ENCODE measurements around the gene PTPN9. TPM values are rescaled to one million over a fixed set of nuclear protein-coding genes. Genes with fewer than 3 reads are reported as not detected.

Gene PTPN9
- total RNA-seq, 1 experiment from 2014 or later = 15.7 TPM

DNA sequence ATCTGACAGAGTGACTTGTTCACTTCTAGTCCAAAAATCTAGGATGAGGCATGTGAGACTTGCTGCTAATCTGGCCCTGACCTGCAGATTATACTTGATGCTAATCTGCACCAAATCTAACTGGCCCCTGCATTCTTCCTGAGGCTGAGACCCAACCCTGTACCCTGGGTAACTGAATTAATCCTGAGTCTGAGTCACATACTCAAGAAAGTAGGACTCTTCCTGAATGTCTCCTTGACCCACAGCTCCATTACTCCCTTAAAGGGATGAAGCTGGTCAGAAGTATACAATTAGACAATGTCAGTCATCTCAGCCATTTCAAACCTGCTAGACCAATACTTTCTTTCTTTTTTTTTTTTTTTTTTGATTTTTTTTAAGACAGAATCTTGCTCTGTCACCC is 25.5 kb downstream of the PTPN9 start:
- ChIA-PET CTCF (no interaction called here), POLR2A (ENCODE audit: unreplicated experiment) (no interaction called here)
- DNase-seq (no peak), ATAC-seq (no peak)
- Histone ChIP-seq H4K20me1 (ENCODE audit: low read length) (no peaks in the 10 kb centered on the region), H3K9ac (ENCODE audit: low read length) (no peak overlapping the region), H3K4me1 (ENCODE audit: insufficient read depth, low read length) (no peaks in the 10 kb centered on the region), H3K9me3 (ENCODE audit: low read length) (no peaks in the 10 kb centered on the region), H2AFZ (ENCODE audit: low read length) (no peak overlapping the region), H3K4me3 (ENCODE audit: low read length) (no peak overlapping the region), H3K9me2 (replicated peaks; ENCODE audit: low read length) (no peaks in the 10 kb centered on the region), H3K27ac (ENCODE audit: low read length) (no peak overlapping the region), H3F3A (ENCODE audit: low read length, unreplicated experiment) (no peaks in the 10 kb centered on the region), H3K4me2 (ENCODE audit: low read length) (no peak overlapping the region), H3K27me3 (ENCODE audit: low read length) (no peaks in the 10 kb centered on the region), H3K79me2 (ENCODE audit: low read length) (no peaks in the 10 kb centered on the region), H3K36me3 (ENCODE audit: low read depth, low read length) (no peaks in the 10 kb centered on the region)
- intact Hi-C loops (cut with micrococcal nuclease) = no loop called here
- no TSS peak for BruUV-seq (replicated peaks)
- TF ChIP-seq EZH2phosphoT487 (IDR thresholded peaks at IDR 0.05; ENCODE audit: borderline replicate concordance, low read length) (no peak), EZH2 (IDR thresholded peaks at IDR 0.05; ENCODE audit: low read length, unreplicated experiment) (no peak)
- TF ChIP-seq, protein P1, sequence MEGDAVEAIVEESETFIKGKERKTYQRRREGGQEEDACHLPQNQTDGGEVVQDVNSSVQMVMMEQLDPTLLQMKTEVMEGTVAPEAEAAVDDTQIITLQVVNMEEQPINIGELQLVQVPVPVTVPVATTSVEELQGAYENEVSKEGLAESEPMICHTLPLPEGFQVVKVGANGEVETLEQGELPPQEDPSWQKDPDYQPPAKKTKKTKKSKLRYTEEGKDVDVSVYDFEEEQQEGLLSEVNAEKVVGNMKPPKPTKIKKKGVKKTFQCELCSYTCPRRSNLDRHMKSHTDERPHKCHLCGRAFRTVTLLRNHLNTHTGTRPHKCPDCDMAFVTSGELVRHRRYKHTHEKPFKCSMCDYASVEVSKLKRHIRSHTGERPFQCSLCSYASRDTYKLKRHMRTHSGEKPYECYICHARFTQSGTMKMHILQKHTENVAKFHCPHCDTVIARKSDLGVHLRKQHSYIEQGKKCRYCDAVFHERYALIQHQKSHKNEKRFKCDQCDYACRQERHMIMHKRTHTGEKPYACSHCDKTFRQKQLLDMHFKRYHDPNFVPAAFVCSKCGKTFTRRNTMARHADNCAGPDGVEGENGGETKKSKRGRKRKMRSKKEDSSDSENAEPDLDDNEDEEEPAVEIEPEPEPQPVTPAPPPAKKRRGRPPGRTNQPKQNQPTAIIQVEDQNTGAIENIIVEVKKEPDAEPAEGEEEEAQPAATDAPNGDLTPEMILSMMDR (conservative IDR thresholded peaks at IDR 0.05; ENCODE audit: low read depth, low read length) = no peak

DNA sequence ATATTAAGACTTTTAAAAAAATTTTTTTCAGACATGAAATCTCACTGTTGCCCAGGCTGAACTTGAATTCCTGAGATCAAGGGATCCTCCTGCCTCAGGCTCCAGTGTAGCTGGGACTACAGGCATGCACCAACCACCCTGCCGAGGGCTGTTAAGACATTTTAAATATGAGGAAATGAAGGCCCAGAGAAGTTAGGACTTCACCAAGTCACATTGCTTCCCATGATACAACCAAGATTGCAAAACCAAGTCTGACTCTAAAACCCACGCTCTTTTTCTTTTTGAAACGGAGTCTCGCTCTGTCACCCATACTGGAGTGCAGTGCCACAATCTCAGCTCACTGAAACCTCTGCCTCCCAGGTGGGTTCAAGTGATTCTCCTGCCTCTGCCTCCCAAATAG is 28.0 kb downstream of the PTPN9 start:
- Histone ChIP-seq H3K79me2 (ENCODE audit: low read length) (no peaks in the 10 kb centered on the region), H3K9ac (ENCODE audit: low read length) (no peak overlapping the region), H3K27me3 (ENCODE audit: low read length) (no peaks in the 10 kb centered on the region), H3K4me3 (ENCODE audit: low read length) (no peak overlapping the region), H3F3A (ENCODE audit: low read length, unreplicated experiment) (no peaks in the 10 kb centered on the region), H3K4me2 (ENCODE audit: low read length) (no peak overlapping the region), H3K4me1 (ENCODE audit: insufficient read depth, low read length) (no peaks in the 10 kb centered on the region), H3K9me2 (replicated peaks; ENCODE audit: low read length) (no peaks in the 10 kb centered on the region), H2AFZ (ENCODE audit: low read length) (no peak overlapping the region), H3K36me3 (ENCODE audit: low read depth, low read length) (no peaks in the 10 kb centered on the region), H4K20me1 (ENCODE audit: low read length) (no peaks in the 10 kb centered on the region), H3K27ac (ENCODE audit: low read length) (no peak overlapping the region), H3K9me3 (ENCODE audit: low read length) (no peaks in the 10 kb centered on the region)
- ChIA-PET POLR2A (ENCODE audit: unreplicated experiment) (no interaction called here), CTCF (no interaction called here)
- TF ChIP-seq EZH2 (IDR thresholded peaks at IDR 0.05; ENCODE audit: low read length, unreplicated experiment) (no peak), EZH2phosphoT487 (IDR thresholded peaks at IDR 0.05; ENCODE audit: borderline replicate concordance, low read length) (no peak)
- TF ChIP-seq, protein P1 (conservative IDR thresholded peaks at IDR 0.05; ENCODE audit: low read depth, low read length) = no peak
- intact Hi-C loops (cut with micrococcal nuclease) = no loop called here
- DNase-seq (no peak), ATAC-seq (no peak)
- no TSS peak for BruUV-seq (replicated peaks)

GRCh38 chr15:75545064-75545463 is 34.1 kb downstream of the PTPN9 start:
- Histone ChIP-seq H3K9ac (ENCODE audit: low read length) (no peak overlapping the region), H3K4me3 (ENCODE audit: low read length) (no peak overlapping the region), H3K79me2 (ENCODE audit: low read length) (0 out of 2 replicates have a peak, but pooled peaks cover 13% of the 10 kb centered on the region), H3K4me1 (ENCODE audit: insufficient read depth, low read length) (no peaks in the 10 kb centered on the region), H3K27ac (ENCODE audit: low read length) (no peak overlapping the region), H3K27me3 (ENCODE audit: low read length) (no peaks in the 10 kb centered on the region), H3K9me3 (ENCODE audit: low read length) (no peaks in the 10 kb centered on the region), H3K36me3 (ENCODE audit: low read depth, low read length) (no peaks in the 10 kb centered on the region), H3K9me2 (replicated peaks; ENCODE audit: low read length) (no peaks in the 10 kb centered on the region), H4K20me1 (ENCODE audit: low read length) (no peaks in the 10 kb centered on the region), H3K4me2 (ENCODE audit: low read length) (no peak overlapping the region), H3F3A (ENCODE audit: low read length, unreplicated experiment) (no peaks in the 10 kb centered on the region), H2AFZ (ENCODE audit: low read length) (no peak overlapping the region)
- no TSS peak for BruUV-seq (replicated peaks)
- ChIA-PET POLR2A (ENCODE audit: unreplicated experiment) (interaction anchor here (0.6 kb wide), 1 partner anchor 12 kb away, joined by 5 read pairs; no protein-coding TSS in a partner anchor), CTCF (no interaction called here)
- TF ChIP-seq EZH2phosphoT487 (IDR thresholded peaks at IDR 0.05; ENCODE audit: borderline replicate concordance, low read length) = no peak
- TF ChIP-seq, protein P1 (conservative IDR thresholded peaks at IDR 0.05; ENCODE audit: low read depth, low read length) = no peak
- no peak for TF ChIP-seq EZH2 (IDR thresholded peaks at IDR 0.05; ENCODE audit: low read length, unreplicated experiment)
- intact Hi-C loops (cut with micrococcal nuclease) = no loop called here
- DNase-seq (no peak), ATAC-seq (no peak)

Data from PC-3 (cell line).